Progenitor cell of endocrine pancreas (in vitro differentiated cells): ENCODE data around the gene PLA2G2F. TPM values are rescaled to one million over a fixed set of nuclear protein-coding genes. Genes with fewer than 3 reads are reported as not detected.
A peak's percentile ranks its signal among the peaks of the same experiment; 100 is the strongest.

Experiments used
- DNase-seq: peaks from one replicate; pipeline ENCODE4 v3.0.0; 2021; ENCODE audit warnings: low spot score; ENCODE audit not compliant: unreplicated experiment
- H3K27ac Mint-ChIP-seq: 2 replicates; pipeline ENCODE4 v1.8.0; 2021; ENCODE audit warnings: mild to moderate bottlenecking, moderate library complexity, mixed read lengths
- H3K27me3 Mint-ChIP-seq: 2 replicates; pipeline ENCODE4 v1.8.0; 2021; ENCODE audit warnings: mixed read lengths
- H3K36me3 Mint-ChIP-seq: 2 replicates; pipeline ENCODE4 v1.8.0; 2022; ENCODE audit warnings: mixed read lengths; ENCODE audit not compliant: insufficient read depth
- H3K4me1 Mint-ChIP-seq: 2 replicates; pipeline ENCODE4 v1.8.0; 2021; ENCODE audit warnings: low read depth, mixed read lengths
- H3K4me3 Mint-ChIP-seq: 2 replicates; pipeline ENCODE4 v1.8.0; 2021; ENCODE audit warnings: low read depth, mild to moderate bottlenecking, moderate library complexity, mixed read lengths
- H3K9me3 Mint-ChIP-seq: 2 replicates; pipeline ENCODE4 v1.8.0; 2021; ENCODE audit warnings: low read depth, mixed read lengths
- CTCF ChIP-seq: fragments of 200-600 bp; sonication (generic); IDR thresholded peaks from one replicate; pipeline ENCODE4 v1.5.0; 2021; ENCODE audit warnings: antibody characterized with exemption, mild to moderate bottlenecking; ENCODE audit not compliant: unreplicated experiment
- total RNA-seq: library from RNA; stranded (reverse); gene quantifications from 2 replicates; pipeline ENCODE4 v1.2.1, GENCODE V29; 2021

Gene PLA2G2F
- total RNA-seq, 1 donor from 2014 or later = not detected

- Mint-ChIP-seq H3K4me3 (peak overlapping the region; percentile 1), H3K4me1 (peaks cover 8% of the 10 kb centered on the region), H3K27ac (no peak overlapping the region), H3K36me3 (no peaks in the 10 kb centered on the region), H3K9me3 (peaks cover 9% of the 10 kb centered on the region), H3K27me3 (peaks cover 9% of the 10 kb centered on the region)
- no peak for TF ChIP-seq CTCF
- no peak for DNase-seq
These were observed 15.2 kb downstream of the PLA2G2F start for GRCh38 chr1:20154301-20154831.

- Mint-ChIP-seq H3K4me3 (no peak overlapping the region), H3K27me3 (peaks cover 11% of the 10 kb centered on the region), H3K27ac (no peak overlapping the region), H3K36me3 (no peaks in the 10 kb centered on the region), H3K4me1 (peaks cover 8% of the 10 kb centered on the region), H3K9me3 (peaks cover 15% of the 10 kb centered on the region)
- DNase-seq = no peak
- TF ChIP-seq CTCF = no peak
These were observed 19.4 kb downstream of the PLA2G2F start for GRCh38 chr1:20158358-20159070.

GRCh38 chr1:20160034-20160433 is 20.9 kb downstream of the PLA2G2F start:
- Mint-ChIP-seq H3K9me3 (peaks cover 16% of the 10 kb centered on the region), H3K4me3 (no peak overlapping the region), H3K27me3 (peaks cover 22% of the 10 kb centered on the region), H3K36me3 (no peaks in the 10 kb centered on the region), H3K27ac (no peak overlapping the region), H3K4me1 (no peaks in the 10 kb centered on the region)
- DNase-seq = no peak
- no peak for TF ChIP-seq CTCF

GRCh38 chr1:20164694-20165202 is 25.6 kb downstream of the PLA2G2F start:
- Mint-ChIP-seq H3K27ac (no peak overlapping the region), H3K36me3 (no peaks in the 10 kb centered on the region), H3K4me3 (no peak overlapping the region), H3K4me1 (no peaks in the 10 kb centered on the region), H3K27me3 (peaks cover 34% of the 10 kb centered on the region), H3K9me3 (peaks cover 11% of the 10 kb centered on the region)
- DNase-seq = no peak
- no peak for TF ChIP-seq CTCF

DNA sequence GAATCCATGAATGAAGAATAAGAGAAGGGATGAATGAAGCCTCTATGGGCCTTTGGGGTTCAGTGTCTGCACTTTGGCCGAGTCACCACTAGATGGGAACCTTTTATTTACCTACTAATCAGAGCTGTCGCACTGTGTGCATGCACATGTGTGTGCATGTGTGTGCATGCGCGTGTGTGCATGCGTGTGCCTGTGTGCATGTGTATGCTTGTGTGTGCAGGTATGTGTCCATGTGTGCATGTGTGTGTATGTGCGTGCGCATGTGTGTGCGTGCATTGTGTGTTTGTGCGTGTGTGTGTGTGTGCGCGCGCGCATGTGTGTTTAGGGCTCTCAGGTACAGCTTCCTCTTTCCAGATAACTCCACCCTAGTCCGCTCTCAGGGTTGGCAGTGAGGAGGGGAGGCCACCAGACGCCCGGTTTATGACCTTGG is 26.4 kb downstream of the PLA2G2F start:
- no peaks in the 10 kb centered on the region for H3K4me1 Mint-ChIP-seq
- peak; percentile 21 for TF ChIP-seq CTCF
- H3K27me3 Mint-ChIP-seq = peaks cover 34% of the 10 kb centered on the region
- no peak overlapping the region for H3K27ac Mint-ChIP-seq
- H3K4me3 Mint-ChIP-seq = no peak overlapping the region
- H3K36me3 Mint-ChIP-seq = no peaks in the 10 kb centered on the region
- no peak for DNase-seq
- peaks cover 8% of the 10 kb centered on the region for H3K9me3 Mint-ChIP-seq
